ENCODE results near the gene TMED5.
"Not testable (repeated sequence)": the region's sequence is repeated elsewhere in the genome, so short reads cannot be mapped to it uniquely, and the experiment has no call there.

The TMED5 gene

DNA sequence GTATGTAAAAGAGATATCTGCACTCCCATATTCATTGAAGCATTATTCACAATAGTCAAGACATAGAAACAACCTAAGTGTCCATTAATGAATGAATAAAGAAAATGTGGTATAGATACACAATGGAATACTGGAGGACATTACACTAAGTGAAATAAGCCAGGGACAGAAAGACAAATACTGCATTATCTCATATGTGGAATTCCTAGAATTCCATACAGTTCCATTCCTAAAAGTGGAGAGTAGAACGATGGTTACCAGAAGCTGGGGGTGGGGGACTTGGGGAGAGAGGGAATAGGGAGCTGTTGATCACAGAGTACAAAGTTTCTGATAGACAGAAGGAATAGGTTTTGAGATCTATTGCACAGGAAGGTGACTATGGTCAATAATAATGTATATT, 7.4 kb downstream of the TMED5 start:
- no peak for DNase-seq (ENCODE audit: low spot score)
- no peak for FAIRE-seq

DNA sequence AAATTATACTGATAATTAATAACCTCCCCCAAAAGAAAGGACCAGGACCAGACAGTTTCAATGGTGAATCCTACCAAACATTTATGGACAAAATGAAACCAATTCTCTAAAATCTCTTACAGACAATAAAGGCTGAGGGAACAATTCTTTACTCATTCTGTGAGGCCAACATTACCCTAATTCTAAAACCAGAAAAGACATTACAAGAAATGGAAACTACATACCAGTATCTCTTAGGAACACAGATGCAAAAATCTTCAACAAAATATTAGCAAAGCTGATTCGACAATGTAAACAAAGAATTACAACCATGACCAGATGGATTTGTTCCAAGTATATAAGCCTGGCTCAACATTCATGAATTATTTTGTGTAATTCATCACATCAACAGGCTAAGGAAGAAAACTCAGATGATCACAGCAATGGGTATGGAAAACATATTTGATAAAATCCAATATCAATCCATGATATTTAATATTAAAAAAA, 8.6 kb downstream of the TMED5 start:
- FAIRE-seq: no peak

DNA sequence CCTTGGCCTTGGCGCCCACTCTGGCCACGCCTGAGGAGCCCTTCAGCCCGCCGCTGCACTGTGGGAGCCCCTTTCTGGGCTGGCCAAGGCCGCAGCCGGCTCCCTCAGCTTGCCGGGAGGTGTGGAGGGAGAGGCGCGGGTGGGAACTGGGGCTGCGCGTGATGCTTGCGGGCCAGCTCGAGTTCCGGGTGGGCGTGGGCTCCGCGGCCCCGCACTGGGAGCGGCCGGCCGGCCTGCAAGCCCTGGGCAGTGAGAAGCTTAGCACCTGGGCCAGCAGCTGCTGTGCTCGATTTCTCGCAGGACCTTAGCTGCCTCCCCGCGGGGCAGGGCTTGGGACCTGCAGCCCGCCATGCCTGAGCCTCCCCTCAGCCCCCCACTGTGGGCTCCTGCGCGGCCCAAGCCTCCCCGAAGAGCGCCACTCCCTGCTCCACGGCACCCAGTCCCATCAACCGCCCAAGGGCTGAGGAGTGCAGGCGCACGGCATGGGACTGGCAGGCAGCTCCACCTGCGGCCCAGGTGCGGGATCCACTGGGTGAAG, 10.0 kb downstream of the TMED5 start:
- not testable (repeated sequence) for DNase-seq (ENCODE audit: low spot score); FAIRE-seq

More for the DNA sequence above, 8.6 kb downstream of the TMED5 start:
- DNase-seq (ENCODE audit: low spot score): no peak

DNA sequence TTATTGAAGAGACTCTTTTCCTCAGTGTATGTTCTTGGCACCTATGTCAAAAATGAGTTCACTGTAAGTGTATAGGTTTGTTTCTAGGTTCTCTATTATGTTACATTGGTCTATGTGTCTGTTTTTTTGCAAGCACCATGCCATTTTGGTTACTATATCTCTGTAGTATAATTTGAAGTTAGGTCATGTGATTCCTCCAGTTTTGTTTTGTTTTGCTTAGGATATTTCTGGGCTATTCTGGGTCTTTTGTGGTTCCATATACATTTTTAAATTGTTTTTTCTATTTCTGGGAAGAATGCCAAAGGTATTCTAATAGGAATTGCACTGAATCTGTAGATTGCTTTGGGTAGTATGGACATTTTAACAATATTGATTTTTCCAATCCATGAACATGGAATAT, 13.2 kb downstream of the TMED5 start:
- FAIRE-seq: no peak
- no peak for DNase-seq (ENCODE audit: low spot score)

DNA sequence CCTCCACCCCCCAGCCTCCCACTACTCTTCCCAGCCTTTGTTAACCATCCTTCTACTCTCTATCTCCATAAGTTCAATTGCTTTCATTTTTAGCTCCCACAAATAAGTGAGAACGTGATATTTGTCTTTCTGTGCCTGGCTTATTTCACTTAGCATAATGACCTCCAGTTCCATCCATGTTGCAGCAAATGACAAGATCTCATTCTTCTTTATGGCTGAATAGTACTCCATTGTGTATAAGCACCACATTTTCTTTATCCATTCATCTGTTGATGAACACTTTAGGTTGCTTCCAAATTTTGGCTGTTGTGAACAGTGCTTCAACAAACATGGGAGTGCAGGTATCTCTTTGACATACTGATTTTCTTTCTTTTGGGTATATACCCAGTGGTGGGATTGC, 14.3 kb downstream of the TMED5 start:
- DNase-seq (ENCODE audit: low spot score); FAIRE-seq: not testable (repeated sequence)

DNA sequence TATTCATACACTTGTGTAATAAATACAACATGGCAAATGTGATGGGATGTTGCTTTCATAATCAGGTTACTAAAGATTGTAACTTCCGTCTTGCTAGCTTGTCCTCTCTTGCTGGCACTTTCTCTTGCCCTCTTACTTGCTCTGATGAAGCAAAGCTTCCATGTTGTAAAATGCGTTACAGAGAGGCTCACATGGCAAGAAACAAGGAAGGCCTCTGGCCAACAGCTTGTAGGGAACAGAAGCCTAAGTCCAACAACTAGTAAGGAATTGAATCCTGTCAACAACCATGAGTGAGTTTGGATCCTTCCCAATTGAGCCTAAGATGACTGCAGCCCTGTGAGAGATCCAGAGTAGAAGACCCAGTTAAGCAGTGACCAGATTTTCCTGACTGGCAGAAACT, 15.4 kb downstream of the TMED5 start:
- DNase-seq (ENCODE audit: low spot score) (no peak), FAIRE-seq (no peak)

DNA sequence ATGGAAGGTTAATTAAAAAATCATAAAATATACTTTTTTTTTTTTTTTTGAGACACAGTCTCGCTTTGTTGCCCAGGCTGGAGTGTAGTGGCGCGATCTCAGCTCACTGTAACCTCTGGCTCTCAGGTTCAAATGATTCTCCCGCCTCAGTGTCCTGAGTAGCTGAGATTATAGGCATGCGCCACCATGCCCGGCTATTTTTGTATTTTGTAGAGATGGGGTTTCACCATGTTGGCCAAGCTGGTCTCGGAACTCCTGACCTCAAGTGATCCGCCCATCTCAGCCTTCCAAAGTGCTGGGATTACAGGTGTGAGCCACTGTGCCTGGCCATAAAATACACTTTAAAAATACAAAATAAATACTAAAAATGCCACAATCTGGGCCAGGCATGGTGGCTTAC, 16.9 kb downstream of the TMED5 start:
- not testable (repeated sequence) for FAIRE-seq; DNase-seq (ENCODE audit: low spot score)

DNA sequence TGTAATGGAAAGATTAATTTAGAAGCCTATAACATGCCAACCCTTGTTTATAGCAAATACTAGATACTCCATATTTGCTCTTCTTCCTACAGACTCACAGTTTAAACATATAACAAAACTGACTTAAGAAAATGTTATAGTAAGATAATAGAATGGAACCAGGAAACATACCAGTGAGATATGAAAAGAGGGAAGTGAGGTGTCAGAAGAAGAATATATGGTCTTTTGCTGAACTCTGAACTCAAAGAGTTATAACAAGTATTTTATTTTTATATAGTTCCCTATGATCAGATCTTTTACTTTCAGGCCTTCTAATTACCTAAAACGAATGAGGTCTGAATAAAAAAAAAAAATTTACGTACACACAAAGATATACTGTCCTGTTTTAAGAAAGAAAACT, 20.9 kb downstream of the TMED5 start:
- FAIRE-seq: no peak
- DNase-seq (ENCODE audit: low spot score): no peak

DNA sequence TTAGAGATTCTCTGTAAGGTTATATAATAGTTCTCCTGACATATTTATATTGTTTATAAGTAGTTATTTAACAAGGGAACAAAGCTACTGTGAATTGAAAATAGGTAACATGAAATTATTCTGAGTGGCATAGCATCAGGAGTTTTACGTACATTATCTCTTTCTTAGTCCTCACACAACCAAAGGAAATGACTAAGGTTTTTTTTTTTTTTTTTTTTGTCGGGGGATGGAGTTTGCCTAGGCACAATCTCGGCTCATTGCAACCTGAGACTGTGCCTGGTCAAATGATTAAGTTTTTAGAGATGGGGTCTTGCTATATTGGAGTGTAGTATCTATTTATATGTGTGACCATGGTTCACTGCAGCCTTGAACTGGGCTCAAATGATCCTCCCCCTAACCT, 24.9 kb downstream of the TMED5 start:
- no peak for DNase-seq (ENCODE audit: low spot score)
- no peak for FAIRE-seq

DNA sequence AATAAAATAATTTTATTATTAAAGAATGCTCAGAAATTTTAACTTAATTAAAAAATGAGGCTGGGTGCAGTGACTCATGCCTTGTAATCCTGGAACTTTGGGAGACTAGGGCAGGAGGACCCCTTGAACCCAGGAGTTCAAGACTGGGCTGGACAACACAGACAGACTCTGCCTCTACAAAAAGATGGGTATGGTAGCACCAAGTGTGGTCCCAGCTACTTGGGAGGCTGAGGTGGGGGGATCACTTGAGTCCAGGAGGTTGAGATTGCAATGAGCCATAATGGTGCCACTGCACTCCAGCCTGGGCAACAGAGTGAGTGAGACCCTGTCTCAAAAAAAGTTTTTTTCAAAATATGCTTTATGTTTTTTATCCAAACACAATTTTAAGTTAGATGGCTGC, 25.3 kb downstream of the TMED5 start:
- no peak for FAIRE-seq
- no peak for DNase-seq (ENCODE audit: low spot score)

DNA sequence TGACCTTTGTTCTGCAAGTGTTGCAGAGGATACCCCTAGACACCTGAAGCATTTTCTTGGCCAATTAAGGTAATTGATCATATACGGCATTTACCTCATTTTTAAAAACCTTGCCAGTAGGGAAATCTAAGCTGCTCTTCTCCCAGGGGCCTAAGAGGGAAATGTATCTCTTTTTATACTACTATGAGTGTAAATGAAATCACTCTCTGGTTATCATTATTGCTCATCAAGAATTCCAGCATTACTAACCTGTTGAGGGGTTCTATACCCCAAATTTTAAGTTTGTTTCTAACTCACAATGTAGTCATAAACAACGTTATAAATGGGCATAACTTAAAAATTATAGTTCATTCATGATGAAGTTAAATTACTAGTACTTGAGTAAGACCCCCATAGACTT, 27.4 kb downstream of the TMED5 start:
- no peak for FAIRE-seq
- DNase-seq (ENCODE audit: low spot score): no peak

DNA sequence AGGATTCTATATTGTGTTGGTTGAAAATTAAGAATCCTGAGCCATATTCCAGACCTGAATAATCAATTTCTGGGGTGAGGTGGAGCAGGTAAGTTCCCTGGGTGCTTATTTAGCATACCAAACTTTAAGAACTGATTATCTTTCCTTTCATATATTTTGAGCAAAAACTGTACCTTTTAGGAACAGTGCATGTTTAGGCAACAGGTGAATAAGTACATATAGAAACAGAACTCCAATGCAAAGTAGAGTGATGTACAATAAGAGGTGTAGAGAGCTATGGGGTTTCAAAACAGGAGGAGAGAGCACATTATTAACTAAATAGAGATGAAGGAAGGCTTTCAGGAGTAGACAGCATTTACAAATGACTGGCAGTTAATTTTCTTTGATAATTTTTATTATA, 28.7 kb downstream of the TMED5 start:
- DNase-seq (ENCODE audit: low spot score) (no peak), FAIRE-seq (no peak)

DNA sequence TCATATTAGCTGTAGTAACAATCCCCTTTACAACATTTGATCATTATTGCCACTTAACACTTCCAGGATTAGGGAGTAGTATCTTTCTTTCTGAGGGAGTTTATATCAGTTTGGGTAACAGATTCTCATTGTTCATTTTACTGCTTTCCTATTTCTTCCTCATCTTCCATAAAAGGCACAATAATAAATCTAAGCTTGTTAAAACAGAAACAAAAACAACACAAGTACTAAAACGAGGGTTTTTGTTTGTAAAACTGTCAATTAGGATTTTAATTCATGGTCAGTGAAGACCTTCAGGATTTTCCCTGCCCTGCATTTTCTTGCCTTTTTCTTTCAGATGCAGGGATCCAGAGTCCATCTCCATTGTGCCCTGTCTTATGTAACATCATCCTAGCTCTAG, 29.5 kb downstream of the TMED5 start:
- FAIRE-seq: no peak
- no peak for DNase-seq (ENCODE audit: low spot score)

DNA sequence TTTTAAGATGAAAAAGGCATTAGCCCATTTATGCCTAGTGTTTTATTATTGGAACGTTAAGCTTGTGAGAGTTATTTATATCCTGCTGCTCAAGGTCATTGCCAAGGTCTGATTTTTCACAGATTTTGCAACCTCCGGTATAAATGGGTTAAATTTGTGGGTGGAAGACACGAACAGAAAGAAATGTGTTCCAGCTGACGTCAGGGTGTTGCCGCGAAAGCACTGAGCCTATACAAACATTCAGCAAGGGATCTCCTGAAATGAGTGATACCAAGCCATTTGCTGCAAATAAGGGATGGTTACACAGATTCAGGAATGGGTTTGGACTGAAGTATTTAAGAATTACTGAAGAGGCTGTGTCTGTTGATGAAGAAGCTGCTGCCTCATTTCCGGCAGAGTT, 32.2 kb downstream of the TMED5 start:
- DNase-seq (ENCODE audit: low spot score) (no peak), FAIRE-seq (no peak)

DNA sequence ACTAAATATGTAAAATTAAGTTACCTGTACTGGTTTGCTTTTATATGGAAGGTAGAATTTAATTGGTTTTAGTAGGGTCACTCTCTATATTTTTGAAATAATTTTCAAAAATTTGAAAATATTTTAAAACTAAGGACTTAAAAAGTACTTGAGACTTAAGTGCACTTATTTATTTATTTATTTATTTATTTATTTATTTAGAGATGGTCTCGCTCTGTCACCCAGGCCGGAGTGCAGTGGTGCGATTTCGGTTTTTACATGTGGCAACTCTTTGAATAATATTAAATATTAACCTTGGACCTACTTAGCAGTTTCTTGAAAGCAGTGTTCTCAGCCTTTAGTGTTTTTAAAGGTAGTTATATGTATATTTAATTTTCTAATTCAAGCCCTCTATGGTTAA, 36.4 kb downstream of the TMED5 start:
- FAIRE-seq: no peak
- no peak for DNase-seq (ENCODE audit: low spot score)

DNA sequence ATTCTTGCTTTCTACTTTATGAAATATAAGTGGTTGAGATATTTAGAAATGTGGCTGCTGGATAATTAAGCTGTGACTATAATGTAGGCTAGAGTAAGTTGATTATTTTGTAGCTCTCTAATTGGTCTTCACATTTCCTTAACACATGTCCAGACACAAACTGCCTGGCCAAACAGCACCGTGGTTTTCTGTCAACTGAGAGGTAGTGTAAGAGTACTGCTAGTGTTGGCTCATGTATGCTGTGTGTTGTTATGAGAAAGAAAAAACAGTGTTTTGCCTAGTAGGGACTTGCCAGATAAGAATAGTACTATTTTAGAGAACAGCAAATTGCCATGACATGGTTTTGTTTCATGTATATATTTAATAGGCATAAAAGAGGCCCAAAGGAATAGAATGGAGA, 37.1 kb downstream of the TMED5 start:
- FAIRE-seq: no peak
- DNase-seq (ENCODE audit: low spot score): no peak

DNA sequence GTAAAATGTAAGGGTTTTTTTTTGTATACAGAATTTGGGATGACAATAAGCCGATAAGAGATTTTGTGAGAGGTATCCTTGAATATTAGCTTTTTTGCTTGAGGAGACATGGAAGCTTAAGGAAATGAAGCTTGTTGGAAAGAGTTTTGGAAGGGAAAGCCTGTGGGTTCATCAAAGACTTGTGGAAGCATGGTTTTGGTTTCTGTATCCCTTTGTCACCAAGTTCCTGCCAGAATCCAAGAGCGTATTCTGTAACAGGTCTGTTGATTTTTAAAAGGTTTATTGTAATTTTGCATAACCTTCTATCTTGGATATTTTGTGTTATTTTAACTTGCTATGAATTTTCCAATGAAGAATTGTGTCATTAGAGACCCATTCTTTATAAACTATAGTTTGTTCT, 38.1 kb downstream of the TMED5 start:
- no peak for FAIRE-seq

DNA sequence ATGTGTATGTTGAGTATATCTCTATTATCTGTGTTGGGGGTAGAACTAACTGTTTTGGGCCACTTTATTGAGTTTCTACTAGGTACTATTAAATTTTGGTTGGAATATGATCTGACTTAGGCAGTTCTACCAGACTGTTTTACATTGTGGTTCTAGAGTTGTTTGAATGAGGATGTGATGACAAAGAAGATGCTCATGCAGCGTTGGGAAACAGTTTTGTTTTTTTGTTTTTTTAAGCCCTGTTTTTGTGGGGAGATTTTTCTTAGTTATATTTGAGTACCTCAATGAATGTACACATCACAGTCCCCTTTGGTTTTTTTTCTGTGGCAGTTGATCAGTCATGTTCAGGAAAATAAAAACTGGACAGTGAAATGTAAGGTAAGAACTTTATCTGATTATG, 40.1 kb downstream of the TMED5 start:
- no peak for DNase-seq (ENCODE audit: low spot score)
- no peak for FAIRE-seq

More for the DNA sequence above, 38.1 kb downstream of the TMED5 start:
- no peak for DNase-seq (ENCODE audit: low spot score)

DNA sequence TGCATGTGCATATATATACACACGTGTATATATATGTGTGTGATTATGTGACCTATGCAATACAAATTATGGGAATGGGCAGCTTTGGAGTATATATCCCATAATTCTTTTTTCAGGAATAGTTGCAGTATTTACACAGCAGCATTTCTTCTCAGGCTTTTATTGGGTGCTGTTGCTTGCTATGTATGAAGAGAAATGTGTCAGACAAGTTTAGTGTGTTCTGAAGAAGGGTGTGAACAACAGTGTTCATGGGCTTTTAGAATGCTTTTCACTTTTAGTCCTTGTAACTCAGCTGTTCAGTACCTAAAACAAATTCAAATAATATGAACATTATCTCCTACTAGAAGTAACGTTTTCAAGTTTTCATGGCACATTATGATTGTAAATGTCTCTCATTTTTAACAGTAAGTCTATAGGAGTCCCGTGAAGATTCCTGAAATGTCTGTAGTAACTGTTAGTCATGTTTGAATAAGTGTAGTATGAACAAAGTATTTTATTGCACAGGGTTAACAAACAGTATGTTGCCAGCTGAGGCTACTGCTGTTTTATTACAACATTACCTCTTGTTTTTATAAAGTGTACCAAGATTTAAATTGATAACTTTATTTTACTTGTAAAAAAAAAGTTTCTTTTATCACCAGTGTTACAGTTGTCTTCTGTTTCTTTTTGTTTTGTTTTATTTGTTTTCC, 42.5 kb downstream of the TMED5 start:
- no peak for FAIRE-seq
- no peak for DNase-seq (ENCODE audit: low spot score)

DNA sequence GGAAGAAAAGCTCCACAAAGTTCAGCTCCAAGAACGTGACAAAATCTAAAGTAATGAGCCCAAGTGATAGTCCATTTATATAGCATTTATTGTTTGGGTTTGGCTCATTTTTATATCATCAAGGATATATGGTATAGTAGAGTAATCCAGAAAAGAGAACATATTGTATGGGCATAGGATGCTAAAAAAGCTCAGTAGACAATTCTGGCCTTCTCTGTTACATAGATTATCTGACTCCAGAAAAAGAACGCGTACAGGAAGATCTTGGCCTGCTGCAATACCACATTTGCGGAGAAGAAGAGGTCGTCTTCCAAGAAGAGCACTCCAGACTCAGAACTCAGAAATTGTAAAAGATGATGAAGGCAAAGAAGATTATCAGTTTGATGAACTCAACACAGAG, 43.8 kb downstream of the TMED5 start:
- DNase-seq (ENCODE audit: low spot score) (no peak), FAIRE-seq (no peak)

DNA sequence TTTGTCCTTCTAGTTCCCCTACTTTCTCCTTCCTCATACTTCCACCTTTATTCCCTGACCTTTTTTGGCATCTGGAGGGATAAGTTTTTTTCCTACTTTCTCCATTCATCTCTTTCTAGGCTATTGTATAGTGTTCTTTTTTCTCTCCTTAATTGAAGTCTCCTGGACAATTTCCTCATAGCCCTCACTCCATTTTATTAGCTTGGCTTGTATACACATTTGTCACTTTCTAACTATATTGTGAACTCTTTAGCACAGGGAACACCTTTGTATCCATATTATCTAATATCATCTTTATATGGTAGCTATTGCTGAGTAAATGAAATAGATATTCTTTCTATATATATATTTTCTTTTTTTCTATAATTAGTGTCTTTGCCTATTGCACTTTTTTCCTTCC, 47.6 kb downstream of the TMED5 start:
- no peak for FAIRE-seq
- DNase-seq (ENCODE audit: low spot score): no peak

DNA sequence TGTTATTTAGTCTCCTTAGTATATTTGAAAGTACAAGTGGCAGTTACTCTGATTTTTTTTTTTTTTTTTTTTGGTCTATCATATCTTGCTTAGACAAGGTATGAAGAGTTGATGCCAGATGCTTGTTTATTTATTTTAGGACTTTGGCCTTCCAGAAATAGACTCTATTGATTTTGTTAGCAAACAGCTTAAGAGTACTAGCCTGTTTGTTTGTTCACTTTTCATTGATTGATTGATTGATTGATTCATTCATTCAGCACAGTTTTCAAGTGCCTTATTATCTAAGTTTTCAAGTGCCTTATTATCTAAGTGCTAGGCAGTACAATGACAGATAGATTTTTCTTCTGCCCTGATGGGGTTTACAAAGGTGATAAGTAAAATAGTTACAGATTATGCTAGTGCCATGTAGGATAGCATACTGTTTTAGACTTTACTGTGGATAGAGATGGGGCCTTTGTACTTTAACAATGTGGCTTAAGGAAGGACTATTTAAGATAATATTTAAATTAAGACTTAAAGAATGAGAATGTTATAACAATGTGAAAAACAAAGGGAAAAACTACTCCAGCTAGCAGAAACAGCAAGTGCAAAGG, 50.6 kb downstream of the TMED5 start:
- no peak for FAIRE-seq
- DNase-seq (ENCODE audit: low spot score): no peak
